GM19395 (cell line): Measurements from ENCODE around the gene RSPH1.

Experiments
- ATAC-seq: cut with Tn5 transposase; IDR thresholded peaks from one replicate; pipeline ENCODE4 v1.9.1; 2021; ENCODE audit warnings: mild to moderate bottlenecking, moderate library complexity; ENCODE audit not compliant: unreplicated experiment

RSPH1 gene

GRCh38 chr21:42513985-42514882, 18.2 kb upstream of the RSPH1 start:
- ATAC-seq, result no peak

GRCh38 chr21:42513151-42513984, 17.3 kb upstream of the RSPH1 start, which contains the start of gene SLC37A1:
Gene SLC37A1, plus strand, starts transcription at chr21:42513852. Its CDS starts 4,603 bp downstream, at chr21:42518455.
- no peak for ATAC-seq

GRCh38 chr21:42512346-42513034, 16.5 kb upstream of the RSPH1 start:
- no peak for ATAC-seq

GRCh38 chr21:42509244-42509643, 13.2 kb upstream of the RSPH1 start:
- no peak for ATAC-seq

- ATAC-seq, result no peak
Measured at GRCh38 chr21:42508371-42508770, 12.3 kb upstream of the RSPH1 start.

GRCh38 chr21:42507418-42507817, 11.4 kb upstream of the RSPH1 start:
- no peak for ATAC-seq

- ATAC-seq, result peak; percentile 92
Measured at GRCh38 chr21:42505090-42505726, 9.2 kb upstream of the RSPH1 start.

GRCh38 chr21:42503711-42504110, 7.7 kb upstream of the RSPH1 start:
- ATAC-seq, result no peak

GRCh38 chr21:42500736-42501135, 4.7 kb upstream of the RSPH1 start:
- no peak for ATAC-seq

- ATAC-seq, result no peak
Measured at GRCh38 chr21:42500225-42500624, 4.2 kb upstream of the RSPH1 start.

- ATAC-seq, result no peak
Measured at GRCh38 chr21:42499444-42500112, 3.6 kb upstream of the RSPH1 start.

GRCh38 chr21:42498012-42498411, 2.0 kb upstream of the RSPH1 start:
- no peak for ATAC-seq

- no peak for ATAC-seq
Measured at GRCh38 chr21:42496839-42497202, 797 bp upstream of the RSPH1 start.

GRCh38 chr21:42495765-42496119, 282 bp downstream of the RSPH1 start:
- peak; percentile 30 for ATAC-seq

- ATAC-seq, result no peak
Measured at GRCh38 chr21:42495027-42495426, 997 bp downstream of the RSPH1 start.

GRCh38 chr21:42493109-42494060, 2.6 kb downstream of the RSPH1 start:
- ATAC-seq, result no peak

- ATAC-seq, result no peak
Measured at GRCh38 chr21:42492201-42492600, 3.8 kb downstream of the RSPH1 start.

- no peak for ATAC-seq
Measured at GRCh38 chr21:42491328-42491727, 4.7 kb downstream of the RSPH1 start.

GRCh38 chr21:42490720-42491119, 5.3 kb downstream of the RSPH1 start:
- no peak for ATAC-seq
